Frontal cortex (tissue), 4 donors: ENCODE data around the gene ELAVL1. TPM values are rescaled to one million over a fixed set of nuclear protein-coding genes. Genes with fewer than 3 reads are reported as not detected.

ENCODE experiments used
- DNase-seq, 2 donors: peaks; one replicate each; pipeline ENCODE4 v3.0.0; 2012; ENCODE audit warnings: low spot score in 2 of 2
- FAIRE-seq: peaks from 2 replicates; lab custom pipeline; 2012; peaks lifted over from hg19 to GRCh38; lab: Jason Lieb, UNC
- total RNA-seq: library from RNA; depleted of rRNA; stranded (reverse); fragments of >200 nt; gene quantifications from one replicate; pipeline ENCODE4 v1.2.3, GENCODE V29; 2014
- donor health status: control.
- donor health status: control.
- donor health status: control.

Gene ELAVL1
- total RNA-seq, 1 donor from 2014 or later: 14.3 TPM

DNA sequence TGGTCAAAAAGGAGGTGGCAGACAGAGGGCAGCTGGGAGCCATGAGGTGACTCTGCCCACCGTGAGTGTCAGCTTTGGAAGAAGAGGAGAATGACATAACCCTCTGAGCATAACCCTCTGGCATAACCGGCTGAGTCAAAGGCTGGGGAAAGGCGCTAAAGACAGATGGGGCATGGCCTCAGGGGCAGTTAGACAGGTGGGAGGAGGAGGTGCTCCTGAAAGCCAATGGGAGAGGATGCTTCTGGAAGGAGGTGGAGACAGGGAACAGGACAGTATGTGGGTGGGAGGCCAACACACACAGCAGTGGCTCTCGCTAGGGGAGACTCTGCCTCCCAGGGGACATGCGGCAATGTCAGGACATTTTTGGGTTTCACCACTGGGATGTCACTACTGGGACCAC, 17.1 kb downstream of the ELAVL1 start:
- DNase-seq: no peak
- FAIRE-seq: no peak

DNA sequence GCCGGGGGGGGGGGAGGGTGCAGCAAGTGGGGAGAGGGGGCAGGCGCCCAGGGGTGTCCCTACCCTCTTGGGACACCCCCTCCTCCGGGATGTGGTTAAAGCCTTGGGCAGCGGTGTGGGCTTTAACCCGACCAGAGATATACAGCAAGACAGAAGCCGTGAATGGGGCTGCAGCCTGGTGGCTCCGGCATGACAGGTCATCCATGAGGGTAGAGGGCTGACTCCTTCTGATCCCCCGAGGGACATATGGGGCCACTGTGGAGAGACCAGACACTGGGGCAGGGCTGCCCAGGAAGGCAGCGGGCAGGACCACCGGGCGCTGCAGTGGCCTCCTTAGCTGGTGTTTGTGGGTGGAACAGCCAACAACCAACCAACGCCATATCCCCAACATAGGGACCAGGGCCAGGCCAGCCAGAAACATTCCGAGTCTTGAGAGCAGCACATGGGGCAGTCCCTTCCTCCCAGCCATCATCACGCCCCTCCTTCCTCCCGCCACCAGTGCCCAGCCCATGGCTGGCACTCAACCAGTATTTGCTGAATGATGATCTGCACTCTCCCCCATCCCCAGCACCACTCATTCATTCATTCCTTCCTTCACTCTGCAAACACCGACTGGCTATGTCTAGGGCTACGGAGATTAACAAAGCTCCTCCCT, 18.2 kb downstream of the ELAVL1 start:
- FAIRE-seq (no peak), DNase-seq (no peak)

DNA sequence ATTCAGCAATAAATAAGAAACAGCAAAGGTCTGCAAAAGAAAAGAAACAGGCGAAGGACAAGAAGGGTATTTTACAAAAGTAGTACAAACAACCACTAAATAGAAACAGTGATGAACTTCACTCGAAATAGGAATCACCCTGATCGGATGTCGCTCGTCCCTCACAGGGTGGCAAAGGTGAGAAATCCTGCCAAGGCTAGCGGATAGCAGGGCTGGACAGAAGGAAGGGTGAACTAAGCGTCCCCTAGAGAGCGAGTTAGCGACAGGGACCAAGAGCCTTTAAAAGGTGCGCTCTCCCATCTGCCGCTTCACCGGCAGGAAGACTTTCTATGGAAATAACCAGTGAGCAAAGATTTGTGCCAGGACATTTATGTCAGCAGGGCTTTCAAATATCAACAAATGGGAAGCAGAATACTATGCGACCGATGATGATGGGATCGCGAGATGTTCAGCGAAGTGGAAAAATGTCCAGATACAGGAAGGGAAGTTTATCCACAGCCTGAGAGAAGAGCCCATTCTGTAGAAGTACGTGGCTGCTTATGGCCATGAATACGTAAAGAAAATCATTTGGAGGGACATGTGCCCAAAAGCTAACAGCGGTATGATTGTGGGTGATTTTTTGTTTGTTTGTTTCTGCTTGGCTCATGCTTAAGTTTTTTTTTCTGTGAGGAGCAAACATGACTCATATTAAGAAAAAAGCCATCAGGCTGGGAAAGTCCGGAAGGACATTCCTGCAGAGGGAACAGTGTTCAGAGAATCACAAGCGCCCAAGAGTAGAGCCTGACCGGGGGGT, 18.9 kb downstream of the ELAVL1 start:
- FAIRE-seq (no peak), DNase-seq (peak in 1 of 2 donors; percentile 43)

DNA sequence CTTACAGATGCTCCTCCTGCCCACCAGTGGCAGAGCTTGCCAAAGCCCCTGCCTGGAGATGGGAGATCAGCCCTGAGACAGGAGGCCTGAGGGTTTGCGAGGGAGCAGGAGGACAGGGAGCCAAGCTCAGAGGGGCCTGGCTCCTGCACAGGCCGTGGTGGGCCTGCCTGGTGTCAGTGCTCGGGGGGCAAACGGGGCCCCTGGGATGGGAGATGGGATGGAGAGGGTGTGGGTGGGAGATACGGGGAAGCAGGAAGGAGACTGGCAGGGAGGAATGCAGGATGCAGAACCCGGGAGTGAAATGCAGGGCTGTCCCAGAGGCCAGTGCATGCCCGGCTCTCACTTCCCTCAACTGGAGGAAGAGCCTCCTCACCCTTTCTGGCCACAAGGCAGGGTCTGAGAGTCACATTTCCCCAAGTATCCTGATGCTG, 19.9 kb downstream of the ELAVL1 start:
- DNase-seq (no peak), FAIRE-seq (no peak)

DNA sequence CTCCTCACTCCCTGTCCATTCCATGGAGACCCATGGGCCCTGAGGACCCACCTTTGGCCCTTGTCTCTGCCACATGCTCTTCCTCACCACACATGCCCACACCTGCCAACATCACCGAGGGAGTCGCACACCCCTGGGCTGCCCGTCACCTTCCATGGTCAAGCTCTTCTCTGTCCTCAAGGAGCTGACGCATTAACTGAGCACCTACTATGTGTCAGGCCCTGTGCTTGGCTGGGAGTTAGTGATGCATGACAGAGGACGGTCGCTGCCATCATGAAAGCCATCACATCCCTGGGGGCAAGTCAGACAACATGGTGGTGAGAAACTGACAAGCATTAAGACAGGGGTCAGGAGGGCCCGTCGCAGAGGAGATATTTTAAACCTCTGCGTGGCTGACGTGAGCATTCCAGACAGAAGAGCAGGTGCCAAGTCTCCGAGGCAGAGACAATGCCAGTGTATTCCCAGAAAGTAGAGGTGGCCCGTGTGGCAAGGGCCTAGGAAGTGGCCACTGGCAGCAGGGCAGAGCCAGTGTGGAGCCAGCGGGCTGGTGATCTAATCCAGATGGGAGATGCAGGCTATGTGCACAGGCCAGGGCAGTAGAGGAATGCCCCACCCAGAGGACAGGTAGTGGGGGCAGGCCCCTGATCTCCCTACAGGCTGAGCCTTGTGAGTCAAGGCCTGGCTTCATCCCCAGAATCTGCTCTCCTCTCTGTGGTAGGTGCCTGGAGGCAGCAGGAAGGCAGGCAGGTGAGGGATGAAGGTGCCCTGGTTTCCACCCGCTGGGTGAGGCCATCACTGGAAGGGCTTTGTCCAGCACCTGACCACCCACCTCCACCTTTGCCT, 21.2 kb downstream of the ELAVL1 start:
- FAIRE-seq: no peak
- DNase-seq: no peak

DNA sequence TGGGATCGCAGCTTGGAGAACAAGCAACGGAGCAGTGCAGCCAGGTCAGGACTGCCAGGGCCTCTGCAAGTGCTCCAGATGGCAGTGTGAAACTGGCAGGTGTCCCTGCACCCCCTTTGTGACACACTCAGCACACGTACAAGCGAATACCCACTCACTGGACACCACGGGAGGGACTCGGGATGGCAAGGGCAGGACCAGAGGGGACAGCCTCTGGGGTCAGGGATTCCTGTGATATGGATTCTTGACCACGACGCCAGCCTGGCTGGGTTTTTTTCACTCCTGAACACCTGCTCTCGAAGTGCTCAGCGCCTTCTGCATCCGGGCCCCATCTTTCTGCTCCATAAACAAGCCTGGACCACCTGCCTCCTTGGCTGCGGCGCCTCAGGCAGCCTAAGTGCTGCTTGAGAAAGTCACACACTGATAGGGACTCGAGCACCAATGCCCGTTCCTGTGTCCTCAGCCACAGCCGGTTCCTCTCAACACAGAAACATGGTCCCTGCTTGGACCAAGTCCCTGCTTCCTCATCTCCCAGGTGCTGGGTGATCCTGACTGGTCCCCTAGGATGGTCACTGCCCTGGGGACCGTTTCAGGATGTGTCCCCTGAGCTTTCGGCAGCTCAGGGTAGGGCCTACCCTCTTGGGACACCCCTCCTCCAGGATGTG, 22.0 kb downstream of the ELAVL1 start:
- DNase-seq (no peak), FAIRE-seq (no peak)

DNA sequence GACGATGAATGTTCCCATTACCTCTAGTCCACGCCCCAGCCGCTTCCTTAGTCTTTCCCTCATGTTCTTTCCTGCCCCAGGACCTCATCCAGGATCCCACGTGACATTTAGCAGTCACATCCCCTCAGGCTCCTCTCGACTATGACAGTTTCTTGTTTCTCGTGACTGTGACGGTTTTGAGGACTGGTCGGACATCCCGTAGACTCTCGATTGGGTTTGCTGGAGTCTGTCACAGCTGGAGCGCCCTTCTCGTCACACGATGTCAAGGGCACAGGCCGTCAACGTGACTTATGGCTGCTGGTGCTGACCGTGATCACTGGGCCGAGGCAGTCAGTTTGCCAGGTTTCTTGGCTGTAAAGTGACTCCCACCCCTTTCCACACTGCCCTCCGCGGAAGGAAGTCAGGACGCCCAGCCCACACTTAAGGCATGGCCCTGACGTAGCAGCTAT, 22.8 kb downstream of the ELAVL1 start:
- DNase-seq: no peak
- FAIRE-seq: no peak

DNA sequence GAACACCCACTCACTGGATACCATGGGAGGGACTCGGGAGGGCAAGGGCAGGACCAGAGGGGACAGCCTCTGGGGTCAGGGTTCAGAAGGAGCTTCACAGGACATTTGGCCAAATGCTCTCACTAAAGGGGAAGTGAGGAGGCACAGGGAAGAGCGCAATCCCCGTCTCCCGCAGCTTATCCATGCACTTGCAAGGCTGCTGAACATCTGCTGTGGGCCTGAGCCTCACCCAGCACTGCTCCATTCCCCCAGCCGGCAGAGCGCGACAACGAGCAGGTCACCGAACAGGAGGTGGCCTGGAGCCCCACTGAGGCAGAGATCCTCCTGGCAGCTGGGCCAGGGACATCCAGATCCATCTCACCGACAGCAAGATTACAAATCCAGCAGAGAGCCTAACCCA, 23.3 kb downstream of the ELAVL1 start:
- DNase-seq (no peak), FAIRE-seq (no peak)

DNA sequence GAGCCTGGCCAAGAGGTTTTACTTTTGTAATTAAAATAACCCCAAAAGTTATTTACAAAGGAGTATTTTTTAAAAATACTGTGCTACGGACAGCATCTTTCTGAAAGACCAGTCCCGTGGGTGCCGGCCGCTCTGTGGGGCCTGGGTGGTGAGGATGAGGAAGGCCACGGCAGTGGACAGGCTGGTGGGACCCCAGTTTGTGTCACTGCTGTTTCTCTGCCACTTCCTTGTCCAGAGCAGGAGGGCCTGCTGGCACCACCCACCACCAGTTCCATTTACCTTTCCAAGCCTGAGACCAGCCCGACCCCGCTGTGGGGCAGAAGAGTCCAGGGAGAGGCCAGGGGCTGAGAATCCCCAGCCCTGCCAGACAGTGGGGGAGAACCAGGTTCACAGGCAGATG, 23.8 kb downstream of the ELAVL1 start:
- FAIRE-seq: no peak
- no peak for DNase-seq

DNA sequence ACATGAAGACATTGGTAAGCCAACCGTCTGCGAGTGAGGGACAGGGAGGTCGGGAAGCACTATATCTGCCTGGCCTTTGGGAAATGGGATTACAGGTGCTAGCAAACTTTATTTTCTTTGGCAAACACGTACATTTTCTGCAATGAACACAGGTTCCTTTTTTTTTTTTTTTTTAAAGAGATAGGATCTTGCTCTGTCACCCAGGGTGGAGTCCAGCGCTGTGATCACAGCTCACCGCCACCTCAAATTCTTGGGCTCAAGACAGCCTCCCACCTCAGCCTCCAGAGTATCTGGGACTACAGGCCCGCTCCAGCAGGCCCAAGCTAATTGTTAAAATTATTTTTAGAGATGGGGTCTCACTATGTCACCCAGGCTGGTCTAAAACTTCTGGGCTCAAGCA, 24.2 kb downstream of the ELAVL1 start:
- no peak for DNase-seq
- no peak for FAIRE-seq

DNA sequence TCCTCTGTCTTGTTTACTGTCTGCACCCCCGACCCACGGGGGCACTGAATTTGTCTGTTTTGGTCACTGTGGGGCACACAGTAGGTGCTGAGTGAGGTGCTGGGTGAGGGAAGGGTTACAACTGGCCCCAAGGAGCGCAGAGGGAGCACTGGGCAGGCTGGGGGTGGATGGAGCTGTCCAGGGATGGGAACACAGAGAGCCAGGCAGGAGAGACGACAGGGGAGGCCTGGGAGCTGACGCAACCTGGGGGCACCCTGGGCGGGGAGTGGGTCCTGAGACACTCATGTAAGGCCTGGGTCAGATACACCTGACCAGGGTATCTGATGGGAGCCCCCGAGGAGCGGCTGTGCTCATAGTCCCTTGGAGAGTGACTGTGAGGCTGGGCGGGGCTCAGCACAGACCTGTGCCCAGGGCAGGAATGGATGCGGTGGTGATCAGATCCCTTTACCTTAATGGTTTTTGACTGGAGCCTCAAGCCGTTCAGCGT, 24.8 kb downstream of the ELAVL1 start:
- DNase-seq (no peak), FAIRE-seq (no peak)

DNA sequence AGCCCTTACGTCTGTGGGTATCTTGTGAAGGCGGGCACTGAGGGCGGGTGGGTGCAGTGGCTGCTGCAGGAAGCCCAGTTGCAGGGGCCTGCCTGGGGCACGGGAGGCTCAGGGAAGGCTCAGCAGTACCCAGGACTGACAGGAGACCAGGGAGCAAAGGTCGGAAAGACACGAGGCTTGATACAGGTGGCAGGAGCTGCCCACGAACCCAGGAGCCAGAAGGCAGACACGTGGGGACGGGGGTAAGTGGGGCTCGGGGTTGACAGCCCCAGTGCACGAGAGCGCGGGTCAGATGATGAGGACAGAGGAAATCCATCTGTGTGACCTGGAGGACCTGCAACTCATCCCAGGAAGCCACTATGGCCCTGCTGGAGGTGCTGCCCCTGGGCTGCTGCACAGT, 25.3 kb downstream of the ELAVL1 start:
- no peak for FAIRE-seq
- no peak for DNase-seq

DNA sequence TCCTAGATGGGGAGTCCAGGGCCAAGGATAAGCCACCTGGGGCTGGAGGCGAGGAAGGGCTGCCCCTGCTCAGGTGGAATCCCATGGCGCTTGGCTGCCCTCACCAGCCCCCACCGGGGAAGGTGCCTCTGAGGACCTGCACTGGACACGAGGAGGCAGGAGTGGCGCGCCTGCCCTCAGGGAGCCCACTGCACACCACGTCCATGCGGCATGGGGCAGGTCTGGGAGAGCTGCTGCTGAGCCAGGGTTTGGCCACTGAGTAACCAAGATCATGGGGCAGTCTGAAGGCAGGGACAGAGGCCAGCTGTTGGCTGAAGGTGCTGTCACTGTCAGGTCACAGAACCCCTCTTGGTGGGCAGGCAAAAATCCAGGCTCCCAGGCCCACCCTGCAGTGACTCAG, 25.9 kb downstream of the ELAVL1 start:
- DNase-seq: no peak
- FAIRE-seq: no peak

DNA sequence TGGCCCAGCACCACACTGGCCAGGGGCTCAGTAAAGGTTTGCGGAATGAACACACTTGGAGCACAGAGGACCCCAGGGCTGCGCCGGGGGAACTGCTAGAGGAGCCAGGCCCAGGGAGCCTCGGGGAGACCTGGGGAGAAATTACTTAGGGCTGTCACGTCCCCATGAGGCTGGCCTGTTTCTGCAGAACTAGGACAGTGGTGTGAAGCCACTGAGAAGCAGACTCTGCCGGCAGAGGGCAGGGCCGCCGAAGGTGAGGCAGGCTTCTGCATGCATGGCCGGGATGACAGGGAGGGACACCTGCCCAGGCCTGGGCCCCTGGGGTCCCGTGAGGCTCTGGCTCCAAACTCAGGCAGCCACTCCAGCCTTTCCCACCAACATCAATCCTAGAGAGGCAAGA, 26.4 kb downstream of the ELAVL1 start:
- no peak for DNase-seq
- FAIRE-seq: no peak

DNA sequence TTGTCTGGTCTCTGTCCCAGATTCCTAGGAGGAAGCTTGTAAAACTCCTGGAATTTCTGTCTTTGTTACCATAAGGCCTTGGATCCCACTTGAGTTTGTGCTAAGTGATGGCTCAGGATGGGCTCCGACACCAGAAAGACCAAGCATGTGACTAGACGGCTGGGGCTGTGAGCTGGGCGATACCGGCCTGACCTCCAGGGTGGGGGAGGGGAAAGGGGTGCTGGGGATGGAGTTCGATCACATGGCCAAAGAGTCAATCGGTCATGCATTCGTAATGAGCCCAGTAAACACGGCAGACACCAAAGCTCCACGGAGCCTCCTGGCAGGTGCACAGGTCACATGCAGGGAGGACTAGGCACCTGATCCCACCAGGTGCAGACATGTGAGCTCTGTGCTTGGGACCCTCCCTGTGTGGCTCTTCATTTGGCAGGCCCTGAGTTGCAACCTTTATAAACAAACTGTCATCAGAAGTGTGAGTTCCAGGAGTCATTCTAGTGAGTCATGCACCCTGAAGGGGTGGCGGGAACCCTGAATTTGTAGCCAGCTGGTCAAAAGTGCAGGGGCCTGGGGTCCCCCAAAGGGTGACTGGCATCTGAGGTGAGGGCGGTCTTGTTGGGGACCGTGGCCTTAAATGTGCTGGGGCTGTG, 27.1 kb downstream of the ELAVL1 start:
- DNase-seq (no peak), FAIRE-seq (no peak)

DNA sequence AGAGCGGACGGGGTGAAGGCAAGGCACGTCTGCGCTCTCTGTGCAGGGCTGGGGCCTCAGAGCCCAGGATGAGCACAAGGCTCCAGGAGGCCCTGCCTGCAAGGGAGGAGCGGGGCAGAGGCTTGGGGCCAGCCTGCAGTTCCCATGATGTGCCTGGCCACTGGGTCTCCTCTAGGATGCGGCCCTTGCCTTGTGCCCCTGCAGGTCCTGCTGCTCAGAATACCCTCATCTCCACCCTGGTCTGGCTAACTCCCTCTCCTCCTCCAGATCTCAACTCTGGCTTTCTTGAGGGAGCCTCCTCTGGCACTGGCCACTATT, 27.8 kb downstream of the ELAVL1 start:
- DNase-seq: no peak
- FAIRE-seq: no peak

DNA sequence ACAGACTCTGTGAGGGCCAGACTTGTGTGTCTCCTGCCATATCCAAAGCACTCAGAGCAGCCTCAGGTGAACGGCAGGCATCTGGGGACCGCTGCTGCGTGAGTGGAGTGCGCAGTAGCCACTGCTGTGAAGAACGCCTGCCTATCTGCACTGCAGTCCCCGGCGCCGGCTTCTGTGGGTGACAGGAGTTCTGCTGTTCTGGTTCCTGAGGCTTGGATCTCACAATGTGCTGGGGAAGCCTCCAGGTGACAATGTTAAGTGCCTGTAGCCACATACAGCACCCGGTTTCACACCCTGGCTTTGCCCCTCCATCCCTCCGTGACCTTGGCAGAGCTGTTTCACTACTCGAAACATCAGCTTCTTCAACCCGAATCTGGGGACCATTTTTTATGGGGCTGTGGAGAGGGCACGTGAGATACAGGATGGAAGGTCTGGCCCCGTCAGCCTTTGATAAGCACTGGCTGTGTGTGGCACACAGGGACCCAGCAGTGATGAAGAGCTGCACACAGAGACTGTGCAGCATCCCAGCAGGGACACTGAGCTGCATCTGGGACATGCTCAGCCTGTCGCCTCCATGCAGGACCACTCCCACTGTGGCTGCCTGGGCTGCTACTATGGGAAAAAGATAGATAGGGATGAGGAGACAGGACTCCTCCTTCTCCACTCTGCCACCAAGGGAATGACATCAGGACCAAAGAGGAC, 28.3 kb downstream of the ELAVL1 start:
- FAIRE-seq (no peak), DNase-seq (no peak)

DNA sequence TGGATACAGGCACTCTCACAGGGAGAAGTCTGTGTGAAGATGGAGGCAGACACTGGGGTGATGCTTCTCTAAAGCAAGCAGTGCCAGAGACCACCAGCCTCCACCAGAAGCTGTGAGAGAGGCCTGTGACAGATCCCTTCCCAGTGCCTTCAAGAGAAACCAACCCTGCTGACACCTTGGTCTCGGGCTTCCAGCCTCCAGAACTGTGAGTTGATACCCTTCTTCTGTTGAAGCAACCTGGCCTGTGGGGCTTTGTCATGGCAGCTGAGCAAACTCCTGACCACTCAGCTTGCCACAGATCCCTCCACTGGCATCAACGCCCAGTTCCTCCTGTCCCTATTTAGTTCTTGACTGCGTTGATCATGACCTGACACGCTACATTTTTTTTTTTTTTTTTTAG, 29.0 kb downstream of the ELAVL1 start:
- DNase-seq (no peak), FAIRE-seq (no peak)

DNA sequence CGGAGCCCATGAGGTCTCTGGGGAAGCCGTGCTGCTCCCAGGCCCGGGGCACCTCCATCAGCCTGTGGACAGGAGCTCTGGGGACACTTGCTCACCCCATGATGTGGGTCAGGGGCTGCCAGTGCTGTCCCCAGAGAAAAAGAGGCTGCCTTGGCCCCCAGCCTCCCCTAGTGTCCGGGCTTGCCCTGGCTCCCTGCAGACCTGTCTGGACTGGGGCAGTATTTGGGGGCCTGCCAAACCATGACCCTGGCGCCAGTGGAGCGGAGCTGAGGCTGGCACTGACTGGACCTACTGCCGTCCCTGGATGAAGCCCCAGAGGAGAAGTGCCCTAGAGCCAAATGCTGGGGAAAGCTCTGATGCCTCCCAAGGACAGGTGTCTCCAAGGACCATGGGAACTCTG, 30.4 kb downstream of the ELAVL1 start:
- no peak for DNase-seq
- FAIRE-seq: no peak
